PC-3 (cell line): ENCODE measurements around the gene FSCN2. TPM values are rescaled to one million over a fixed set of nuclear protein-coding genes. Genes with fewer than 3 reads are reported as not detected.

Experiments used
- ATAC-seq: fragments of 200-7000 bp; cut with Tn5 transposase; 2 replicates; pipeline ENCODE4 v1.9.1; 2020; ENCODE audit warnings: mild to moderate bottlenecking, moderate library complexity
- BruUV-seq: library from RNA; stranded (reverse); fragments of 400-500 nt; replicated peaks from 2 replicates; lab custom pipeline; 2021; lab: Mats Ljungman, UMichigan
- CTCF ChIA-PET: fragments of 300-600 bp; sonication (Branson Sonifier 250); formaldehyde crosslinking; loops from one replicate; lab custom pipeline; 2022; ENCODE audit warnings: antibody characterized with exemption; lab: Charles Lee
- POLR2A ChIA-PET: fragments of 300-600 bp; sonication (Branson Sonifier 250); formaldehyde crosslinking; loops from one replicate; lab custom pipeline; 2022; ENCODE audit warnings: antibody characterized with exemption; ENCODE audit not compliant: unreplicated experiment; lab: Charles Lee
- DNase-seq: peaks from one replicate; pipeline ENCODE4 v3.0.0-alpha.2; 2015
- H2AFZ ChIP-seq: fragments of 300-600 bp; sonication (generic); 2 replicates; pipeline ENCODE4 v1.6.0; 2016; ENCODE audit warnings: antibody characterized with exemption, low read length
- H3F3A ChIP-seq: fragments of 300-600 bp; sonication (generic); one replicate; pipeline ENCODE4 v1.6.0; 2017; ENCODE audit warnings: antibody characterized with exemption, low read length, control low read depth, mild to moderate bottlenecking; ENCODE audit not compliant: unreplicated experiment
- H3K27ac ChIP-seq: fragments of 300-600 bp; sonication (generic); 2 replicates; pipeline ENCODE4 v1.5.1; 2016; ENCODE audit warnings: mild to moderate bottlenecking, low read length
- H3K27me3 ChIP-seq: fragments of 300-600 bp; sonication (generic); 2 replicates; pipeline ENCODE4 v1.6.1; 2016; ENCODE audit warnings: low read length, mixed read lengths
- H3K36me3 ChIP-seq: fragments of 300-600 bp; sonication (generic); 2 replicates; pipeline ENCODE4 v1.6.1; 2016; ENCODE audit warnings: low read depth, mixed run types, low read length, mixed read lengths
- H3K4me1 ChIP-seq: fragments of 300-600 bp; sonication (generic); 2 replicates; pipeline ENCODE4 v1.5.1; 2016; ENCODE audit warnings: low read length; ENCODE audit not compliant: insufficient read depth
- H3K4me2 ChIP-seq: fragments of 300-600 bp; sonication (generic); 2 replicates; pipeline ENCODE4 v1.6.0; 2016; ENCODE audit warnings: low read length
- H3K4me3 ChIP-seq: fragments of 300-600 bp; sonication (generic); 2 replicates; pipeline ENCODE4 v1.5.1; 2016; ENCODE audit warnings: mild to moderate bottlenecking, low read length, mixed read lengths
- H3K79me2 ChIP-seq: fragments of 300-600 bp; sonication (generic); 2 replicates; pipeline ENCODE4 v1.6.1; 2017; ENCODE audit warnings: low read length, mixed read lengths
- H3K9ac ChIP-seq: fragments of 300-600 bp; sonication (generic); 2 replicates; pipeline ENCODE4 v1.6.0; 2016; ENCODE audit warnings: mild to moderate bottlenecking, low read length
- H3K9me2 ChIP-seq: fragments of 300-600 bp; sonication (generic); replicated peaks from 2 replicates; pipeline ENCODE4 v1.6.1; 2016; ENCODE audit warnings: mixed run types, low read length, mixed read lengths
- H3K9me3 ChIP-seq: fragments of 300-600 bp; sonication (generic); 2 replicates; pipeline ENCODE4 v1.6.1; 2016; ENCODE audit warnings: low read length, mixed read lengths
- H4K20me1 ChIP-seq: fragments of 300-600 bp; sonication (generic); 2 replicates; pipeline ENCODE4 v1.6.1; 2016; ENCODE audit warnings: low read length, mixed read lengths
- CTCF ChIP-seq: fragments of 300-600 bp; sonication (generic); conservative IDR thresholded peaks from 2 replicates; pipeline ENCODE4 v1.5.1; 2017; ENCODE audit warnings: antibody characterized with exemption, low read depth, mild to moderate bottlenecking, low read length
- EZH2 ChIP-seq: fragments of 300-600 bp; sonication (generic); IDR thresholded peaks from one replicate; pipeline ENCODE4 v1.6.1; 2017; ENCODE audit warnings: antibody characterized with exemption, mild to moderate bottlenecking, low read length; ENCODE audit not compliant: unreplicated experiment
- EZH2phosphoT487 ChIP-seq: fragments of 300-600 bp; sonication (generic); IDR thresholded peaks from 2 replicates; pipeline ENCODE4 v1.6.1; 2018; ENCODE audit warnings: mild to moderate bottlenecking, antibody characterized with exemption, low read length, borderline replicate concordance
- intact Hi-C: fragments of 100-400 bp; cut with micrococcal nuclease; formaldehyde crosslinking; loops from 2 replicates; pipeline ENCODE4 v1.9.0; 2023
- total RNA-seq: library from RNA; depleted of rRNA; stranded (reverse); fragments of >200 nt; gene quantifications from 2 replicates; pipeline ENCODE4 v1.2.3, GENCODE V29; 2014

The FSCN2 gene
- total RNA-seq, 1 experiment from 2014 or later = 0.87 TPM

- H3K27ac ChIP-seq = no peak overlapping the region
- no peak overlapping the region for H3K4me3 ChIP-seq
- no peaks in the 10 kb centered on the region for H3K9me2 ChIP-seq
- DNase-seq (no peak), ATAC-seq (no peak)
- TF ChIP-seq CTCF = no peak
- CTCF ChIA-PET = no interaction called here
- no peaks in the 10 kb centered on the region for H3K27me3 ChIP-seq
- H3K79me2 ChIP-seq = peaks cover 31% of the 10 kb centered on the region
- BruUV-seq = no TSS peak
- no peaks in the 10 kb centered on the region for H4K20me1 ChIP-seq
- intact Hi-C loops = no loop called here
- H3K4me2 ChIP-seq = no peak overlapping the region
- H2AFZ ChIP-seq = no peak overlapping the region
- no peaks in the 10 kb centered on the region; the same call in 1 of the 2 replicates for H3K36me3 ChIP-seq
- H3K9ac ChIP-seq = no peak overlapping the region
- POLR2A ChIA-PET = no interaction called here
- no peaks in the 10 kb centered on the region for H3F3A ChIP-seq
- no peaks in the 10 kb centered on the region for H3K9me3 ChIP-seq
- H3K4me1 ChIP-seq = peaks cover 15% of the 10 kb centered on the region
Observed at GRCh38 chr17:81549031-81549557, 20.9 kb downstream of the FSCN2 start.

GRCh38 chr17:81549826-81550225, 21.6 kb downstream of the FSCN2 start:
- H3K79me2 ChIP-seq = peaks cover 31% of the 10 kb centered on the region

GRCh38 chr17:81550285-81550684, 22.1 kb downstream of the FSCN2 start:
- TF ChIP-seq EZH2phosphoT487 (no peak), EZH2 (no peak), CTCF (no peak)
- ChIA-PET CTCF (no interaction called here), POLR2A (no interaction called here)
- H3K4me3 ChIP-seq = no peak overlapping the region
- no peak overlapping the region for H3K9ac ChIP-seq
- no peak overlapping the region for H3K27ac ChIP-seq
- DNase-seq = no peak
- intact Hi-C loops = no loop called here
- H3K9me2 ChIP-seq = no peaks in the 10 kb centered on the region
- H4K20me1 ChIP-seq = no peaks in the 10 kb centered on the region
- peaks cover 18% of the 10 kb centered on the region for H3K4me1 ChIP-seq
- no peak overlapping the region for H2AFZ ChIP-seq
- ATAC-seq = no peak
- H3K4me2 ChIP-seq = no peak overlapping the region
- no peaks in the 10 kb centered on the region for H3K9me3 ChIP-seq
- H3F3A ChIP-seq = no peaks in the 10 kb centered on the region
- no TSS peak for BruUV-seq
- peaks cover 31% of the 10 kb centered on the region for H3K79me2 ChIP-seq
- no peaks in the 10 kb centered on the region for H3K27me3 ChIP-seq
- H3K36me3 ChIP-seq = no peaks in the 10 kb centered on the region; the same call in 1 of the 2 replicates

More at GRCh38 chr17:81549826-81550225, 21.6 kb downstream of the FSCN2 start:
- no peaks in the 10 kb centered on the region for H3K27me3 ChIP-seq
- intact Hi-C loops = no loop called here
- H3K9me2 ChIP-seq = no peaks in the 10 kb centered on the region
- no peak overlapping the region for H2AFZ ChIP-seq
- H3K4me3 ChIP-seq = no peak overlapping the region
- DNase-seq = no peak
- no TSS peak for BruUV-seq
- no peaks in the 10 kb centered on the region for H4K20me1 ChIP-seq
- H3K36me3 ChIP-seq = no peaks in the 10 kb centered on the region; the same call in 1 of the 2 replicates
- TF ChIP-seq EZH2 (no peak), CTCF (no peak), EZH2phosphoT487 (no peak)
- H3K27ac ChIP-seq = no peak overlapping the region
- H3K4me1 ChIP-seq = peaks cover 18% of the 10 kb centered on the region
- ChIA-PET POLR2A (no interaction called here), CTCF (no interaction called here)
- H3F3A ChIP-seq = no peaks in the 10 kb centered on the region
- no peak overlapping the region for H3K9ac ChIP-seq
- no peaks in the 10 kb centered on the region for H3K9me3 ChIP-seq
- ATAC-seq = no peak
- no peak overlapping the region for H3K4me2 ChIP-seq
